H1 (cell line): ENCODE measurements around the gene MAML1. TPM values are rescaled to one million over a fixed set of nuclear protein-coding genes. Genes with fewer than 3 reads are reported as not detected.

ENCODE experiments used
- CTCF ChIA-PET: fragments of 300-600 bp; sonication (Branson Sonifier 250); formaldehyde crosslinking; loops from one replicate; lab custom pipeline; 2021; ENCODE audit not compliant: partially characterized antibody; lab: Charles Lee
- POLR2A ChIA-PET: fragments of 300-600 bp; sonication (Branson Sonifier 250); formaldehyde crosslinking; loops from one replicate; lab custom pipeline; 2021; ENCODE audit warnings: inconsistent platforms; ENCODE audit not compliant: partially characterized antibody; lab: Charles Lee
- DNase-seq, 2 experiments: peaks; one replicate each; pipeline versions ENCODE4 v3.0.0 to v3.0.0-alpha.2; 2010 to 2022; ENCODE audit warnings: low spot score in 2 of 2, low read depth in 1 of 2, mixed read lengths in 1 of 2
- FAIRE-seq: peaks from 2 replicates; lab custom pipeline; 2011; peaks lifted over from hg19 to GRCh38; lab: Jason Lieb, UNC
- H2AFZ ChIP-seq: 2 replicates; pipeline ENCODE4 v1.8.1; 2012; ENCODE audit warnings: low read length, inconsistent platforms
- H2AK5ac ChIP-seq: 2 replicates; pipeline ENCODE4 v1.6.1; 2013; ENCODE audit warnings: low read depth, low read length
- H2BK120ac ChIP-seq: replicated peaks from 2 replicates; pipeline ENCODE3; 2013; ENCODE audit warnings: low read depth, low read length, inconsistent platforms
- H2BK12ac ChIP-seq: 2 replicates; pipeline ENCODE4 v1.6.1; 2013; ENCODE audit warnings: low read depth, low read length
- H2BK15ac ChIP-seq: 2 replicates; pipeline ENCODE4 v1.6.1; 2013; ENCODE audit warnings: low read length
- H2BK20ac ChIP-seq: 2 replicates; pipeline ENCODE4 v1.6.1; 2013; ENCODE audit warnings: low read length
- H2BK5ac ChIP-seq: 2 replicates; pipeline ENCODE4 v1.6.1; 2013; ENCODE audit warnings: low read depth, low read length
- H3K14ac ChIP-seq: 2 replicates; pipeline ENCODE4 v1.6.1; 2013; ENCODE audit warnings: inconsistent platforms; ENCODE audit not compliant: insufficient read length
- H3K18ac ChIP-seq: 2 replicates; pipeline ENCODE4 v1.6.1; 2013; ENCODE audit warnings: low read length; ENCODE audit errors: extremely low read depth
- H3K23ac ChIP-seq: 2 replicates; pipeline ENCODE4 v1.6.1; 2013; ENCODE audit warnings: inconsistent platforms; ENCODE audit not compliant: insufficient read length
- H3K23me2 ChIP-seq: 2 replicates; pipeline ENCODE4 v1.6.1; 2013; ENCODE audit warnings: low read depth, low read length
- H3K27ac ChIP-seq: 2 replicates; pipeline ENCODE4 v1.6.1; 2011; ENCODE audit warnings: low read depth, low read length, inconsistent platforms
- H3K27me3 ChIP-seq, 4 experiments: replicated peaks in 1 of 4; 1 replicate in 1 of 4; 2 replicates in 3 of 4; pipeline versions ENCODE4 v1.6.1 to v1.8.1; 2011 to 2013; ENCODE audit warnings: low read length in 3 of 4, mild to moderate bottlenecking in 3 of 4, inconsistent platforms in 2 of 4, mixed read lengths in 2 of 4, moderate library complexity in 1 of 4; ENCODE audit not compliant: control insufficient read depth in 3 of 4, insufficient read depth in 3 of 4; ENCODE audit errors: extremely low read depth in 1 of 4
- H3K36me3 ChIP-seq, 4 experiments: 2 replicates each; pipeline versions ENCODE4 v1.6.1 to v1.8.1; 2011 to 2013; ENCODE audit warnings: mild to moderate bottlenecking in 4 of 4, low read length in 3 of 4, moderate library complexity in 2 of 4, control low read depth in 1 of 4, inconsistent platforms in 1 of 4; ENCODE audit not compliant: insufficient read depth in 4 of 4, control insufficient read depth in 2 of 4
- H3K4ac ChIP-seq: replicated peaks from 2 replicates; pipeline ENCODE3; 2013; ENCODE audit warnings: low read length, low read depth, mixed read lengths, inconsistent platforms; ENCODE audit not compliant: insufficient read length
- H3K4me1 ChIP-seq, 4 experiments: replicated peaks in 1 of 4; 1 replicate in 1 of 4; 2 replicates in 3 of 4; pipeline versions ENCODE4 v1.6.1 to v1.8.1; 2011 to 2013; ENCODE audit warnings: low read length in 3 of 4, inconsistent platforms in 2 of 4, mixed read lengths in 1 of 4; ENCODE audit not compliant: insufficient read depth in 4 of 4, control insufficient read depth in 3 of 4
- H3K4me2 ChIP-seq, 2 experiments: 2 replicates each; pipeline versions ENCODE4 v1.6.1 to v1.8.1; 2011 to 2013; ENCODE audit warnings: low read depth in 2 of 2, low read length in 2 of 2, control low read depth in 1 of 2, inconsistent platforms in 1 of 2, mild to moderate bottlenecking in 1 of 2; ENCODE audit not compliant: insufficient read depth in 1 of 2
- H3K4me3 ChIP-seq, 4 experiments: fragments of 200-600, 300-600 bp in 1 of 4; sonication (generic), shearing (Covaris generic), sonication (Bioruptor Twin) in 1 of 4; 2 replicates each; pipeline versions ENCODE4 v1.5.1 to v1.8.1; 2011 to 2016; ENCODE audit warnings: low read length in 4 of 4, low read depth in 3 of 4, control low read depth in 2 of 4, inconsistent platforms in 2 of 4, mild to moderate bottlenecking in 2 of 4, mixed read lengths in 1 of 4, moderate library complexity in 1 of 4; ENCODE audit not compliant: insufficient read depth in 2 of 4; ENCODE audit errors: extremely low read depth in 1 of 4
- H3K56ac ChIP-seq: replicated peaks from 2 replicates; pipeline ENCODE3; 2013; ENCODE audit warnings: low read depth, mild to moderate bottlenecking, mixed read lengths, low read length, inconsistent platforms; ENCODE audit not compliant: insufficient read length
- H3K79me1 ChIP-seq: 2 replicates; pipeline ENCODE4 v1.6.1; 2013; ENCODE audit warnings: low read depth, low read length, control low read depth
- H3K79me2 ChIP-seq, 2 experiments: 2 replicates each; pipeline versions ENCODE4 v1.6.1 to v1.8.1; 2012 to 2013; ENCODE audit warnings: low read length in 2 of 2, mild to moderate bottlenecking in 2 of 2, inconsistent platforms in 1 of 2; ENCODE audit not compliant: insufficient read depth in 2 of 2, control insufficient read depth in 1 of 2
- H3K9ac ChIP-seq, 4 experiments: replicated peaks in 1 of 4; 1 replicate in 1 of 4; 2 replicates in 3 of 4; pipeline versions ENCODE4 v1.6.1 to v1.8.1; 2011 to 2013; ENCODE audit warnings: low read depth in 3 of 4, low read length in 3 of 4, control low read depth in 2 of 4, mild to moderate bottlenecking in 2 of 4, moderate library complexity in 2 of 4, inconsistent platforms in 1 of 4; ENCODE audit errors: extremely low read depth in 1 of 4
- H3K9me3 ChIP-seq, 2 experiments: 2 replicates each; pipeline versions ENCODE4 v1.6.1 to v1.8.1; 2012 to 2013; ENCODE audit warnings: mild to moderate bottlenecking in 2 of 2, moderate library complexity in 2 of 2, control low read depth in 1 of 2, inconsistent platforms in 1 of 2, low read depth in 1 of 2, low read length in 1 of 2, mixed read lengths in 1 of 2; ENCODE audit not compliant: insufficient read depth in 2 of 2
- H4K20me1 ChIP-seq, 2 experiments: replicated peaks in 1 of 2; 2 replicates each; pipeline versions ENCODE3 to v1.8.1; 2011 to 2013; ENCODE audit warnings: inconsistent platforms in 2 of 2, low read length in 2 of 2, mild to moderate bottlenecking in 1 of 2; ENCODE audit not compliant: insufficient read depth in 2 of 2, control insufficient read depth in 1 of 2
- H4K5ac ChIP-seq: 2 replicates; pipeline ENCODE4 v1.6.1; 2013; ENCODE audit warnings: low read length, low read depth, mixed read lengths, inconsistent platforms; ENCODE audit not compliant: insufficient read length
- H4K8ac ChIP-seq: 2 replicates; pipeline ENCODE4 v1.8.0; 2013; ENCODE audit warnings: mild to moderate bottlenecking, moderate library complexity, low read length, inconsistent platforms; ENCODE audit not compliant: insufficient read depth; ENCODE audit errors: extremely low read depth
- H4K91ac ChIP-seq: replicated peaks from 2 replicates; pipeline ENCODE3; 2013; ENCODE audit warnings: low read length, mixed read lengths, inconsistent platforms; ENCODE audit not compliant: insufficient read length
- KDM5A ChIP-seq: fragments of 200-600 bp; IDR thresholded peaks from 2 replicates; pipeline ENCODE4 v1.7.1; 2012; ENCODE audit warnings: mild to moderate bottlenecking, low read length, inconsistent platforms, mixed read lengths
- POLR2A ChIP-seq, 2 experiments: IDR thresholded peaks; 1 replicate in 1 of 2; 2 replicates in 1 of 2; pipeline ENCODE4 v1.6.1; 2011; ENCODE audit warnings: low read depth in 2 of 2, low read length in 2 of 2, mild to moderate bottlenecking in 2 of 2; ENCODE audit errors: control extremely low read depth in 1 of 2
- POLR2AphosphoS5 ChIP-seq: IDR thresholded peaks from 2 replicates; pipeline ENCODE4 v1.6.1; 2011; ENCODE audit warnings: low read depth, low read length
- SUZ12 ChIP-seq: fragments of 200-600 bp; sonication (generic); IDR thresholded peaks from 2 replicates; pipeline ENCODE4 v1.6.1; 2012; ENCODE audit warnings: mild to moderate bottlenecking, inconsistent platforms, low read length, moderate library complexity, mixed read lengths
- TAF7 ChIP-seq: optimal IDR thresholded peaks from 2 replicates; pipeline ENCODE3; 2011; ENCODE audit warnings: low read depth, mild to moderate bottlenecking, inconsistent platforms, low read length, moderate library complexity, borderline replicate concordance
- WGBS, 2 experiments: shearing (Covaris generic) in 1 of 2; methylation state at CpG; one replicate each; pipeline versions ENCODE4 v1.1.6 to v1.1.7; 2013 to 2015; ENCODE audit warnings: low lambda C conversion rate in 2 of 2, mixed read lengths in 2 of 2, inconsistent platforms in 1 of 2, low coverage in 1 of 2, missing lambda C conversion rate in 1 of 2; ENCODE audit not compliant: insufficient replicate concordance in 2 of 2, insufficient coverage in 1 of 2, insufficient read length in 1 of 2; ENCODE audit errors: extremely low coverage in 1 of 2, missing lambda C conversion rate in 1 of 2; 5-methylcytosine and 5-hydroxymethylcytosine counted together
- polyA plus RNA-seq, 7 experiments: library from polyadenylated mRNA; depleted of rRNA in 3 of 7; stranded (reverse) in 5 of 7; unstranded in 2 of 7; fragments of >200 nt in 5 of 7; fragments of 200-250 nt in 2 of 7; gene quantifications; 1 replicate in 5 of 7; 2 replicates in 1 of 7; 4 replicates in 1 of 7; pipeline versions ENCODE4 v1.2.1 to v1.2.3, GENCODE V29; 2011 to 2013; ENCODE audit warnings: missing spikeins in 2 of 7, mixed read lengths in 2 of 7
- total RNA-seq: library from RNA; stranded (reverse); fragmentation: NEBNext Ultra II Directional; extraction: Animal tissue kit (Norgen Biotek cat#: 25700); gene quantifications from 2 replicates; pipeline ENCODE4 v1.2.1, GENCODE V29; 2021

The MAML1 gene
- total and polyA plus RNA-seq, 2 of the 8 experiments (the other 6 are each of a cell fraction or from before 2014, with no cell fraction given), result 17.1 to 41.9 TPM

DNA sequence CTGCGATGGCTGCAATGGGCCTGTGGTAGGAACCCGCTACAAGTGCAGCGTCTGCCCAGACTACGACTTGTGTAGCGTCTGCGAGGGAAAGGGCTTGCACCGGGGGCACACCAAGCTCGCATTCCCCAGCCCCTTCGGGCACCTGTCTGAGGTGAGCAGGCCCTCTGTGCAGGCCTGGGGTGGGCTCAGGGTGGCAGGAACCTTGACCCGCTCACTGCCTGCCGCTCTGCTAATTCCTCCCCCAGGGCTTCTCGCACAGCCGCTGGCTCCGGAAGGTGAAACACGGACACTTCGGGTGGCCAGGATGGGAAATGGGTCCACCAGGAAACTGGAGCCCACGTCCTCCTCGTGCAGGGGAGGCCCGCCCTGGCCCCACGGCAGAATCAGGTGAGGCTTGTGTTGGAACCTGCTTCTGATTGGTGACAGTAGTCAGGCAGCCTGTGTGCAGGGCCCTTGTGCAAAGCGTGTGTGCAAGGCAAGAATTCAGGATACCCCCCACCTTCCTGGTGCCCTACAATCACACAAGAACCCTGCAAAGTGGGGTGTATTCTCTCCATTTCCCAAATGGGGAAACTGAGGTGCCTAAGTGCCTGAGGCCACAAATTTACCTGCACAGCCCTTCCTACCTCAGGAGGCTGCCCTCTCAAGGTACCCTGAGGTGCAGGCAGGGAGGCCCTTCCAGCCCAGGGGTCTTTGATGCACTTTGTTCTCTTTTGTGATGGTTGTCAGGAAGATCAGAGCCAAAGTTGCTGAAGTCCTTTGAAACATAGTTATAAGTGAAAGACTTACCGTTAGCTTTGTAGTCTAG is 91.5 kb downstream of the MAML1 start:
- no peak overlapping the region for H4K5ac ChIP-seq
- POLR2A ChIA-PET, result interaction anchor here (1.2 to 3.1 kb wide), 3 partner anchors 9 to 22 kb away, joined by 3 to 9 read pairs (median 5); no protein-coding TSS in a partner anchor
- H3K4me2 ChIP-seq, result no peak overlapping the region
- peaks cover 10 to 54% (median 37%) of the 10 kb centered on the region in 4 experiments for H3K36me3 ChIP-seq
- DNase-seq (no peak), FAIRE-seq (no peak)
- 0 out of 2 replicates have a peak overlapping the region, but pooled peaks have one; percentile 27 for H3K27ac ChIP-seq
- no peak overlapping the region for H2BK5ac ChIP-seq
- H2AFZ ChIP-seq, result no peak overlapping the region
- no peak overlapping the region for H3K14ac ChIP-seq
- H4K8ac ChIP-seq, result no peak overlapping the region; the same call in 1 of the 2 replicates
- peaks cover 8% of the 10 kb centered on the region for H3K79me1 ChIP-seq
- H3K27me3 ChIP-seq, result no peaks in the 10 kb centered on the region
- no peak overlapping the region for H3K9ac ChIP-seq
- no peak overlapping the region for H2BK12ac ChIP-seq
- no peak overlapping the region for H3K18ac ChIP-seq
- H2BK20ac ChIP-seq, result no peak overlapping the region
- H3K4me3 ChIP-seq, result no peak overlapping the region
- H3K9me3 ChIP-seq, result no peaks in the 10 kb centered on the region
- H3K79me2 ChIP-seq, result peaks cover 4 to 28% of the 10 kb centered on the region in 2 experiments; a peak in 2 of 4 replicates
- TF ChIP-seq POLR2AphosphoS5 (peak; percentile 5; the same call in 1 of the 2 replicates), TAF7 (no peak), KDM5A (no peak), SUZ12 (no peak), POLR2A (IDR thresholded peaks at IDR 0.05; ENCODE audit: control extremely low read depth in 1 of 2, low read depth in 2 of 2, low read length in 2 of 2) (peak in 1 of 2 experiments; percentile 21; a peak in 2 of 3 replicates)
- 95% methylated on average over 22 of the region's 22 CpGs; no CpG with 5 or more reads in 1 of the 2 experiments for WGBS, 2 experiments
- no peak overlapping the region for H3K56ac ChIP-seq
- H2AK5ac ChIP-seq, result no peak overlapping the region
- CTCF ChIA-PET, result interaction anchor here (0.8 to 1.4 kb wide), 3 partner anchors 22 to 45 kb away, joined by 3 read pairs; no protein-coding TSS in a partner anchor
- H3K4ac ChIP-seq, result no peak overlapping the region
- H2BK120ac ChIP-seq, result no peak overlapping the region
- H3K23me2 ChIP-seq, result peaks cover 2% of the 10 kb centered on the region; the same call in 1 of the 2 replicates
- H2BK15ac ChIP-seq, result no peak overlapping the region
- H3K23ac ChIP-seq, result no peak overlapping the region
- H4K20me1 ChIP-seq, result peaks cover 8 to 25% of the 10 kb centered on the region in 2 experiments
- H4K91ac ChIP-seq, result no peak overlapping the region
- H3K4me1 ChIP-seq, result peaks cover 5 to 26% (median 25%) of the 10 kb centered on the region in 4 experiments
